Stimulated activated CD4-positive, alpha-beta T cell treated with anti-CD3 and anti-CD28 coated beads, Interleukin-15, amount 100 ng/mL, for 24 hours (primary cell): ENCODE data around the gene FAM234B.
"Not testable (repeated sequence)": the region's sequence is repeated elsewhere in the genome, so short reads cannot be mapped to it uniquely, and the experiment has no call there.

Experiments used
- DNase-seq: peaks from one replicate; pipeline ENCODE4 v3.0.0-alpha.2; 2020

Gene FAM234B

GRCh38 chr12:13066014-13066413, 21.8 kb downstream of the FAM234B start:
- no peak for DNase-seq

- no peak for DNase-seq
These were observed 22.3 kb downstream of the FAM234B start for GRCh38 chr12:13066459-13066858.

GRCh38 chr12:13067322-13067721, 23.1 kb downstream of the FAM234B start:
- DNase-seq: no peak

GRCh38 chr12:13069380-13069779, 25.2 kb downstream of the FAM234B start:
- no peak for DNase-seq

- no peak for DNase-seq
These were observed 27.4 kb downstream of the FAM234B start for GRCh38 chr12:13071305-13072280.

GRCh38 chr12:13073173-13073572, 29.0 kb downstream of the FAM234B start:
- no peak for DNase-seq

- DNase-seq: no peak
These were observed 30.4 kb downstream of the FAM234B start for GRCh38 chr12:13074396-13075117.

- DNase-seq: no peak
These were observed 30.9 kb downstream of the FAM234B start for GRCh38 chr12:13075118-13075480.

GRCh38 chr12:13075786-13076570, 31.8 kb downstream of the FAM234B start:
- DNase-seq: no peak

GRCh38 chr12:13079440-13079906, 35.3 kb downstream of the FAM234B start:
- no peak for DNase-seq

- DNase-seq: no peak
These were observed 36.1 kb downstream of the FAM234B start for GRCh38 chr12:13080266-13080665.

- no peak for DNase-seq
These were observed 38.7 kb downstream of the FAM234B start for GRCh38 chr12:13082861-13083260.

GRCh38 chr12:13083638-13084037, 39.5 kb downstream of the FAM234B start:
- DNase-seq: not testable (repeated sequence)

GRCh38 chr12:13084898-13085640, 40.9 kb downstream of the FAM234B start:
- DNase-seq: no peak

GRCh38 chr12:13085968-13086686, 41.9 kb downstream of the FAM234B start:
- DNase-seq: no peak

- DNase-seq: no peak
These were observed 43.6 kb downstream of the FAM234B start for GRCh38 chr12:13087766-13088165.

GRCh38 chr12:13088496-13088895, 44.3 kb downstream of the FAM234B start:
- no peak for DNase-seq

GRCh38 chr12:13090054-13090453, 45.9 kb downstream of the FAM234B start:
- DNase-seq: no peak

GRCh38 chr12:13091832-13092231, 47.7 kb downstream of the FAM234B start:
- no peak for DNase-seq

- no peak for DNase-seq
These were observed 49.1 kb downstream of the FAM234B start for GRCh38 chr12:13093191-13093847.

GRCh38 chr12:13093848-13094220, 49.7 kb downstream of the FAM234B start:
- DNase-seq: no peak
